Nephron progenitor cell (in vitro differentiated cells): ENCODE results near the gene CLEC5A.

Experiments
- DNase-seq: peaks from one replicate; pipeline ENCODE4 v3.0.0; 2021
- H3K27ac Mint-ChIP-seq: 2 replicates; pipeline ENCODE4 v1.8.0; 2021; ENCODE audit warnings: mild to moderate bottlenecking, moderate library complexity, mixed read lengths
- H3K27me3 Mint-ChIP-seq: 2 replicates; pipeline ENCODE4 v1.8.0; 2021; ENCODE audit warnings: mild to moderate bottlenecking, low read depth, mixed read lengths; ENCODE audit not compliant: poor library complexity
- H3K36me3 Mint-ChIP-seq: 2 replicates; pipeline ENCODE4 v1.8.0; 2021; ENCODE audit warnings: low read depth, mixed read lengths
- H3K4me1 Mint-ChIP-seq: 2 replicates; pipeline ENCODE4 v1.8.0; 2021; ENCODE audit warnings: mixed read lengths
- H3K4me3 Mint-ChIP-seq: 2 replicates; pipeline ENCODE4 v1.8.0; 2021; ENCODE audit warnings: mild to moderate bottlenecking, moderate library complexity, mixed read lengths
- H3K9me3 Mint-ChIP-seq: 2 replicates; pipeline ENCODE4 v1.8.0; 2021; ENCODE audit warnings: mild to moderate bottlenecking, moderate library complexity, mixed read lengths
- CTCF ChIP-seq: fragments of 200-600 bp; sonication (generic); IDR thresholded peaks from 2 replicates; pipeline ENCODE4 v1.5.0; 2021; ENCODE audit warnings: antibody characterized with exemption

CLEC5A gene

GRCh38 chr7:141889321-141889720 is 57.5 kb downstream of the CLEC5A start:
- Mint-ChIP-seq H3K4me1 (no peaks in the 10 kb centered on the region), H3K9me3 (no peaks in the 10 kb centered on the region), H3K27ac (no peak overlapping the region), H3K36me3 (no peaks in the 10 kb centered on the region), H3K27me3 (peaks cover 10% of the 10 kb centered on the region), H3K4me3 (no peak overlapping the region)
- no peak for TF ChIP-seq CTCF
- no peak for DNase-seq

- Mint-ChIP-seq H3K4me1 (no peaks in the 10 kb centered on the region), H3K36me3 (no peaks in the 10 kb centered on the region), H3K27ac (no peak overlapping the region), H3K9me3 (peaks cover 4% of the 10 kb centered on the region), H3K4me3 (no peak overlapping the region), H3K27me3 (peaks cover 13% of the 10 kb centered on the region)
- no peak for DNase-seq
- TF ChIP-seq CTCF: no peak
These were observed 62.1 kb downstream of the CLEC5A start for GRCh38 chr7:141884539-141885225.

- no peaks in the 10 kb centered on the region for H3K4me1 Mint-ChIP-seq
- peaks cover 4% of the 10 kb centered on the region for H3K9me3 Mint-ChIP-seq
- H3K36me3 Mint-ChIP-seq: no peaks in the 10 kb centered on the region
- peaks cover 9% of the 10 kb centered on the region for H3K27me3 Mint-ChIP-seq
- DNase-seq: no peak
- TF ChIP-seq CTCF: no peak
- no peak overlapping the region for H3K27ac Mint-ChIP-seq
- H3K4me3 Mint-ChIP-seq: no peak overlapping the region
These were observed 65.8 kb downstream of the CLEC5A start for GRCh38 chr7:141880960-141881359.

GRCh38 chr7:141877365-141877764 is 69.4 kb downstream of the CLEC5A start:
- Mint-ChIP-seq H3K4me3 (no peak overlapping the region), H3K27me3 (peaks cover 3% of the 10 kb centered on the region), H3K27ac (peak overlapping the region; percentile 37), H3K4me1 (no peaks in the 10 kb centered on the region), H3K9me3 (no peaks in the 10 kb centered on the region), H3K36me3 (no peaks in the 10 kb centered on the region)
- DNase-seq: no peak
- no peak for TF ChIP-seq CTCF
